Loucy (cell line): Measurements from ENCODE around the gene WNK2.

Experiments used
- CTCF ChIP-seq: fragments of 200-600 bp; sonication (generic); conservative IDR thresholded peaks from 2 replicates; pipeline ENCODE4 v1.5.1; 2014; ENCODE audit warnings: mild to moderate bottlenecking, antibody characterized with exemption, low read length
- EZH2phosphoT487 ChIP-seq: fragments of 200-600 bp; IDR thresholded peaks from 2 replicates; pipeline ENCODE4 v1.6.1; 2018; ENCODE audit warnings: antibody characterized with exemption, mild to moderate bottlenecking, moderate library complexity, borderline replicate concordance

- no peak for TF ChIP-seq EZH2phosphoT487
- TF ChIP-seq CTCF: no peak
Observed at GRCh38 chr9:93149361-93149760, 34.6 kb upstream of the WNK2 start.
